ENCODE measurements around the gene SH3RF3.
"Not testable (repeated sequence)": the region's sequence is repeated elsewhere in the genome, so short reads cannot be mapped to it uniquely, and the experiment has no call there.

SH3RF3 gene

DNA sequence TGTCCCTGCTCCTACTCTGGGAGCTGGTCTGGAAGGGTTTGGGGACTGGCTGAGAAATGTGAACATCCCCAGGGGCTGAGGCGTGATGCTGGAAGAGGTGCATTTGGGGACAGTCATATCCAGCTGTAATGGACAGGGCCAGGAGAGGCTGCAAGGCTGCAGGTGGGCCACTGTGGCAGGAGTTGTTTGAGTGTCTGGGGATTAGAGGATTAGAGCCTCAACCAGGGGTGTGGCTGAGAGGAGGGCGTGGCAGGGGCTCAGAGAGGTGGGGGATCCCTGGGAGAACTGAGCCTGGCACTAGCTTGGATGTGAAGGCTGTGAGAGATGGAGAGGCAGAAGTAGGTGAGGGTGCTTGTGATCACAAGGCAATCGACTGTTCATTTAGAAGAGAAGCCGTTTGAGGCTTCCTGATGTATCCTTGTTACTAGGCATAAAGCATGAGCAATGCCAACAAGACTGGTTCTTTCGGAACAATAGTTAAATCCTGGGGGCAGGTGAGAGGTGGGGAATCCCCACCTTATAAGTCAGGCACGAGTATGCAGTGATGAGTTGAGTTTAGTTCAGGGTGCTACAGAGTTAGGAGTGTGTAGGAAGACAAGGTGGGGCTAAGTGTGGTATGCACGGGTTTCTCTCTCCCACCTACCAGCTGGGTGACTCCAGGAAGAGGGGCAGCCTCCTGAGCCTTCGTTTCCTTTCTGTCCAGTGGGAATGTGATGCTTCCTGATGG, 31.9 kb downstream of the SH3RF3 start:
- DNase-seq, result no peak

DNA sequence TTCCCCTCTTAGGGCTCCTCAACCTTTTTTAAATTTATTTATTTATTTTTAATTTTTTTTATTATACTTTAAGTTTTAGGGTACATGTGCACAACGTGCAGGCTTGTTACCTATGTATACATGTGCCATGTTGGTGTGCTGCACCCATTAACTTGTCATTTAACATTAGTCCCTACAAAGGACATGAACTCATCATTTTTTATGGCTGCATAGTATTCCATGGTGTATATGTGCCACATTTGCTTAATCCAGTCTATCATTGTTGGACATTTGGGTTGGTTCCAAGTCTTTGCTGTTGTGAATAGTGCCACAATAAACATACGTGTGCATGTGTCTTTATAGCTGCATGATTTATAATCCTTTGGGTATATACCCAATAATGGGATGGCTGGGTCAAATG, 33.4 kb downstream of the SH3RF3 start:
- not testable (repeated sequence) for DNase-seq

DNA sequence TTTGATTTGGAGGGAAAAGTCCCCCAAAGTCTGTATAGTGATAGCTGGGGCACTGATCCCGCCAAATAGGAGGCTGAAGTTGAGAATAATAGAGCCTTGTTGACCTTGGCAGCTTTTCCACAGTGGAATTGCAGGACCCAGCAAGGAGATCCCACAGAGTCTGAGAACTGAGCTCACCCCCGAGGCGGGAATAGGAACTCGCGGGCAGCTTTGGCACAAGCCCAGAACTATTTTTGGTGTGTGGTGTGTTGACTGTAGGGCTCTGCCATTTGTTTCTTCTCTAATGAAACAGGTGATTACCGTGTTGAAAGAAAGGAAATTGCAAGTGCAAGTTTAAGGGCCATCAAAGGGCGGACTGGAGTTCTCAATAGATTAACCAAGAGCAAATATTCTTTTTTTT, 34.0 kb downstream of the SH3RF3 start:
- DNase-seq, result no peak

DNA sequence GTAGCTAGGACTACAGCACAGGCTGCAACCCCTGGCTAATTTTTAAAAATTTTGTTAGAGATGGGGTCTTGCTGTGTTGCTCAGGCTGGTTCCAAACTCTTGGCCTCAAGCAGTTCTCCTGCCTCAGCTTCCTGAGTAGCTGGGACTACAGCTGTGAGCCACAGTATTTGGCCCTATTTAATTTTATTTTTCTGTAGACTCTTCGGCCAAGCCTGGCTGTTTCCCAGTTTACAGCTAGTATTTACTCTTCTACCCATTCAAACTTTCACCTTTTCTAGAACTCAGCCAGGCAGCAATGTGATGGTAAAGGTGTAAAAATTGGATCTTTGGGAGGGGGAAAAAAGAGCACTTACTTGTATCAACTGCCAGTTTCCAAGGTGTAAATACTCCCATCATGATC, 35.3 kb downstream of the SH3RF3 start:
- DNase-seq, result no peak

DNA sequence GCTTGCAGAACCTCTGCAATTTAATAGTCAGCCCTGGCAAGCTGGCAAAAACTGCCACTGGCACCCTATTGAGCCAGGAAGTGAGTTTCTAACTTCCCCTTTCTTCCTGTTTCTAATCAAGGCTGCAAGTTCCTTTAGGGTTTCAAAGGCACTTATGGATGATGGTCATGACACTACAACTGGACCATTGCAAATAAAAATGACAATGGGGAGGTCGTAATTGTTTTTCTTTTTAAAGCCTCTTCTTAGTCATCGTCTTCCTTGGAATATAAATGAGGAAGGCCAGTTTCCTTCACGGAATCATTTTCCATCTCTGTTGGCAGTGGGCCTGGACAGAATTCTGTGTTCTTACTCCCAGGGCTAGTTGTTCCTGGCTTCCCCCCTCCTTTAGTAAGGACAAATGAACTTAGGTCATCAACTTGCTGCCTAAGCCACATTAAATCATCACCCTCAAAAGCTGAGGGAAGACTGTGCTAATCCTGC, 35.8 kb downstream of the SH3RF3 start:
- DNase-seq, result no peak

DNA sequence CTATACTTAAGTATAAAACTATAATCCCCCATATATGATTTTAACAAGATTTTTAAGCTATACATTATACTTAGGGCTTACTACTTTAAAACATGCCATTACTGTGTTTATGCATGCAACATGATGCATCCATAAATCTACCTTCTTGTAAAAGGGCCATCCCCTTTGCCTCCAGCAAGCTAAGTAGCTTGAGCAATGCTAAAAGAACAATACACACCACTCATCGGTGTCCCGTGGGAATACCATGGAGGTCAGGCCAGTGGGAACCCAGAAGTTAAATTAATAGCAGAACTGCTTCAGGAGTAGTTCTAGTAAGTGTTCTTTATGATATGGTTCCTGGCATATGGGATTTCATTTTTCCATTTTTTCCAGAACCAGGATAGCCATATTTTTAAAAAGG, 37.8 kb downstream of the SH3RF3 start:
- no peak for DNase-seq

DNA sequence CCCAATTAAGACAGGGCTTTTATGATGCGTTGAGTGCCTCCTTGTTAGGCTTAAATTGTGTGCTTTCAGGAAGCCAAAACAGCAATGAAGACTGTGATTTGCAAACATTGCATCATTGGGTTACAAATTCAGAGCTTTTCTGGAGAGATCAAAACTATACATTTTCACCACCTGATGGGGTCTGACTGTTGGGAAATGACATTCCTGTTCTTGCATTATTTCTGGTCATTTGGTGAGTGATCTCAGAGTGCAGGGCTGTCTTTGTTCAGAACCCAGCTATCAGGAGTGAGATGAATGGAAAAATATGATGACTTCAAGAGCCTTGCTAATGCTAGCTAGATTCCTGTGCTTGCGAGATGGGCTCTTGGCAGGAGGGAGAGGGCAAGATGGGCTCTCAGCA, 39.1 kb downstream of the SH3RF3 start:
- DNase-seq, result no peak

DNA sequence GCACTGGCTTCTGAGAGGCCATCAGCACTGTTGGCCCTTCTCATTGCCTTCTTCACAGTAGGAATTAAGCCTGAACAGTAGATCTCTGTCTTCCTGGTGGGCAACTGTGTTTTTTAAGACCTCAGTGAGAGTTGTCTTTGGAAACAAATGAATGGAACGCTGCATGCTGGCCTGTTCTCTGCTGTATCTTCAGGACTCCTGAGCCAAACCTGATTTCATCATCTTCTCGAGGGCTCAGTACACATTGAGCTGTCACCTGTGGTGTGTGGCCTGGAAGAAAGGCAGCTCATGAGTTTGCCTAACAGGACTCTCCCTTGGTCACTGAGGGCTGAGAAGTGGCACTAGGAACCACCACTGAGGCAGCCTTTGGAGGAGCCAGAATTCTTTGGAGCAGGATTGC, 39.7 kb downstream of the SH3RF3 start:
- DNase-seq, result no peak

DNA sequence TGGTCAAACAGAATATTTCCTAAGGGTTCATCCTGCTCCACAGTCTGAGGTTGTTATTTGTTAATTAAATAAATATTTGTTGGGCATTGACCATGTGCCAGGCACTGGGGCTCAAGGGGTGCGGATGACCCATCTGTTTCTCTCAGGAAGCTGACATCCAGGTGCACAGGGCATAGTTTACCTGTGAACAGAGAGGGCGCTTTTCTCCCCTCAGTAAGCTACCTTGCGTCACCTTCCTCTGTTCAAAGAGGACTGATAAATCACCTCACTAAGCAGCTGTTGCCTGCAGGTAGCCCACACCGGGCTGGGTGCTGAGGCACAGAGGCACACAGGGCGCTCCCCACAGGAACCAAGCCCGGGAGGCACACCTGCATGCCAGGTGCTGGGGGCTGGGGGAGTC, 41.6 kb downstream of the SH3RF3 start:
- no peak for DNase-seq

DNA sequence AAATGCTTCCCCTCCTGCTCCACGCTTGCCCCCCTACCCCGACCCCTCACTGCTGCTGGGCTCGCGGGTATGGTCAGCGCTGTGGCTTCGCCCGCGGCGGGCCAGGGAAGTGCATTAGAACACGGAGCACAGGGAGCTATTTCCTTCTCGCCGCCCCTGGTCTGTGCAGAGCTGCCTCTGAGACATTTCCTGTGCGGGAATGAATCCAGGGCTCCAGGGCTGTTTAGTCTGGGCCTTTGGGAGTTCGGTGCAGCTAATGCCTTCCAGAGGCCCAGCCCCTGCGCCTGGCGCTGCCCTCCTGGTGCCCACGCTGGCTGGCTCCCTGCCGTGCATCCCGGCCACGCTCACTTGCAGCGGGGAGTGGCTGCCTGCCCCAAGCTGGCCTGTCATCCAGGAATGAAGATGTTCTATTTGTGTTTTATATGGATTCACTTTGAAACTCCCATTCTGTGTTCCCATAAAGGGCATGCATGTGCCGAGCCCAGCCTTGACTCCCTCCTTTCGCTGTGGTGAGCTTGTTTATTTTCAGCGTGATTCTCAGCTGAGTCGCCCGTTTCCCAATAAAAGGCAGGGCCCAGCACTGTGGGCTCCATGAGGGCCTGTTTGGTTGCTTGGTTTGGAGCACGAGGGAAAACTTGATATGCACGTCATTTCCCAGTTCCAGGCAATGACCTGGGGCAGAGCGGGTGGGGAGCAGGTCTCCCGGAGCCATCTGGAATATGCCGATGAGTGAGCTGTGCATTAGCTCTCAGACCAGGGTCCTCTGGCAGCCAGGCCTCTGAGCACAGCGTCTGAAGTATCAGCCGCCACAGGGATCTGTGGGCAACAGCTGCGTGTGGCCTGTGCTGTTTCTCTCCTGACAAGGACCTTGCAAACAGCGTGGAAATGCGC, 42.7 kb downstream of the SH3RF3 start:
- no peak for DNase-seq

DNA sequence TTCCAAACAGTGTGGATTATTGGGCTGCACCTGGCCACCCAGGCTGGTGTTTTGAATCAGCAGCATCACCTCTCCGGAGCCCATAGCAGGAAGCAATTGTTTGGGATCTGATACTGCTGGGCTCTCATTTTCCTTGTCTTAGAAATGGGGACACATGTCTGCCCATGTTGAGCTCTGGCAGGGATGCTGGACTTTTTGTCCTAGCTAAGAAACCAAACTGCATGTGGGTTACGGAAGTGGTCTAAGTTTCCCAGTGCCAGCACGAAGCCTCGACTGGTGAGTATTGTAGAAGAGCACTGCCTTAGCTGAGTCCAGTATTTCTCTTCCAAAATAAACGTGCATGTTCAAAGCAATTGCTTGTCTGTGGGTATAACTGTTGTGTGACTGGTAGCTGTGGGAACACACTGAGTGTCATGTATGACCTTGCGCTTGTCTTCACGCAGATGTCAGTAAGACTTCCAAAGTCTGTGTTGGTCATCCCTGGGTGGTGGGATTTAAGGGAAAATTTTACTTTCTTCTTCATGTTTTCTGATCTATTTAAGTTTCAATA, 43.6 kb downstream of the SH3RF3 start:
- DNase-seq, result no peak

DNA sequence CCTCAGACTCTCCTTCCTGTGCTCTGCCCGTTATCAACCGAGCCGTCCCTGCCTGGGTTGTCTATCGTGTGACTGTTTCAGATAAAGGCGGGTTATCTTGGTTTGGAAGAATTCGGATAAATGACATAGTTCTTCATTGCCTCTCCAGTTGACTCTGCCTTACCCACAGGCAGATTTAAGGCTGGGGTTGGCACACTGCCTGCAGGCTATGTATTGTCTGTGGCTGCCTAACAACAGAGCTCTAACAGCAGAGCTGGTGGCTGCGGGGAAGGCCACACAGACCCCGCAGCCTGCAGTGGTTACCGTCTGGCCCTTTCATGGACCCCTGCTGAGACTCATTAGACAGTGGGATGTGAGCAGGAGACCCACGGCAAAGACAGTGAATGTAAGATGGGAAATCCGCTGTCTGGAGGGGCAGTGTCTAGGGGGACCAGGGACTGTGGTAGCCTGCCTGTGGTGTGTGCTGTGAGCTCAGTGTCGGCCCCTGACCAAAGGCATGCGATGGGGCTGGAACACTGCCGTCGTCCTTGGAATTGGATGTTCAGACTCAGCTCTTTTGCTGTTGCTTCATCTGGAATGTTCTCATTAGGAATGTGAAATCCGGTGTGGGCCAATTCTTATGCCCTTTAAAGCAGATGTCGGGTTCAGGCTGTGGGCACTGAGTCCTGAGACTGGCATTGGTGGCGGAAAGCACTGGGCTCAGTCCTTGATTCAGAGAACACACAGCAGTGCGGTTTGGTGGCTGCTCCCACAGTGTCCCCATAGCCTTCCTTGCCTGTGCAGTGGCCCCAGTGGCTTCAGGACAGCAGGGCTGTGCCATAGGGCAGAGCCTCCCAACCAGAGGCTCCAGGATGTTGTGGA, 44.5 kb downstream of the SH3RF3 start:
- DNase-seq, result no peak

DNA sequence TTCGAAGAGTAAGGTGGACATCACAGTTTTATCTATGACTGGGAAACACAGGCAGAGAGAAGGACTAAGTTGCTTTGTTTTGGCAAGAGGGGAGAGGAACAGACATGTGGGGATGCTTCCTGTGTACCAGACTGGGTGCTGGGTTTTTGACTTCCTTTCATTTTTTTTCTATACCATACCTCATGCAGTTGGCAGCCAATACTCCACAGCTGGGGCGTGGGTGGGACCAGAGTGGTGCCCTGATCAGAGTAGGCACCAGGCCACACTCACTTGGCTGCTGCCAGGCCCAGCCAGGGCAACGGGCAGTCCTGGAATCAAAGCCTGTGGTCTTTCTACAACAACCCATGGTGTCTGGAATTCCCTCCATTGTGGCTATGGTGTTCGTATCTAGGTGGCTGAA, 45.2 kb downstream of the SH3RF3 start:
- DNase-seq, result no peak

DNA sequence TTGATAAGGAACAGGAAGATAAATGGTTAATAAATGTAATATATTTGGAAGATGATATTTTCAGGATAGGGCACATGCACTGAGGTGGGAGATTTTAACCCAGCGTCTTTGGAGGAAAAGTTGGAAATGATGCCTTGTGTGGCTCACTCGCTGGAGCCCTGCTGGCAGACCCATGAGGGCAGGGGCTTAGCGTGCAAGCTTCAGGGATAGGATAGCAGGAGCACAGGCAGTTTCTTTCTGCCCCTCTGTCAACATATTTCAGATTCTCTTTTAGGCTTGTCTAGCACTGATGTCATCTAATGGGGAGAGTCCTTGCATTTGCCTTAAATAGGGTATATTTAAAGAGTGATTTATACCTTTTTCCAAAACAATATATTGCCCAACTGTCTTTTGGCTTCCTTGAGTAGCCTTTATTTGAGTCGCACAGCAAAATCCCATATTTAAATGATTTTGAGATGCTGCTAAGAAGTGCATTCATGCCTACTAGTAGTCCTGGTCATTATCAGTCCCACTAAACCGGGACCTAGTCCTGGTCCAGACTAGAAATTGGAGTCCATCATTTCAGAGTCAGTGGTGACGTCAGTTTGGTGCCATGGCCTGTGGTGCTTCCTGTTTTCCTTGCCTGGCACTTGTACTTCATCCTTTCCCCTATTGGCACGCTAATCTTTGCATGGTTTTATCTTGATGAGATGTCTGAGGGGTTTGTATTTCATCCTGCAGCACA, 45.8 kb downstream of the SH3RF3 start:
- DNase-seq, result no peak

DNA sequence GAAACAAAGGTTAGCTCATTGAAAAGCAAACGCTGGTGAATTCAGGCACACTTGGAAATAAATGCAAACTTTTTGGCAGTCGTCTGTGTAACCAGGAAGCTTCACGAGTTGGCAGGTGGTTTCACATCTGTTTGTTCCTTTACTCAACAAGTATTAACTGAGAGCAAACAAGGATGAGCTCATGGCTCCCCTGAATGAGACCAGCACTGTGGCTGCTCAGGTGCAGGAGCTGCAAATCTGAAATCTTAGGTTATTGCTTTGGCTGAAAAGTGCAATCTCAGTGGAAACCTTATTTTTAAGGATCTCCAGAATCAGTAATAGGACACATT, 46.3 kb downstream of the SH3RF3 start:
- no peak for DNase-seq

DNA sequence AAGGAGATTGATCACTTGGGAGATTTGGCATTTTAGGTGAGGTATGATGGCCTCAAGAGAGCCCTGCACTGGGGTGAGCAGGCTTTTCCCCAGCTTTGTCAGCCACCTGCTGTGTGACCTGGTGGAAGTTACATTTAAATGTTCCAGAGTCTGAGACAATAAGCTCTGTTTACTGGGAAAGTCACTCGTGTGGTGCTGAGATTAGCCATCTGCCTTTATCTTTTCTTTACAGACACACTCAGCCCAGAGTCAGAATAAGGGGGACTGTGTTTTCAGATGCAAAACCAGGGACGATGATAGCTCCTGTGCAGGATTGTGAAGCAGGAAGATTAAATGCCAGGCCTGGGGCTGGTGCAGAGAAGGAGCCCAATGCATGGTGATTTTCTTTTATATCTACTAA, 47.9 kb downstream of the SH3RF3 start:
- no peak for DNase-seq

DNA sequence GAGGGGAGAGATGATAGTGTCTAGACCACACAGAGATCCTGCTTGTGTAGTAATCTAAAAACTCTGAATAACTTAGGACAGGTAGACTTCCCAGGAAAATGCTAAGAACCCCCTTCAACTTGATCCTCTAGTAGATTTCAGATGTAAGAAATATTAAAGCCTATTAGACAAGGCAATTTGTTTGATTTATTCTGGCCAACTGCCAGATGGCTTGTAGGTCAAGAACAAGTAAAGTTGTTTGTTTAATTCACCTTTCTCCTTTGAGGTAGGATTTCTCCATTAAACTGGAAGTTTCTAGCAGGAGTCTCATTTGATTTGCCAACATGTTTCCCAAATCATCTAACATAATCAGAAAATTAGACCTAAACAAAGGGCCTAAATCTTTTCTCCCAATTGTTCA, 48.6 kb downstream of the SH3RF3 start:
- no peak for DNase-seq

DNA sequence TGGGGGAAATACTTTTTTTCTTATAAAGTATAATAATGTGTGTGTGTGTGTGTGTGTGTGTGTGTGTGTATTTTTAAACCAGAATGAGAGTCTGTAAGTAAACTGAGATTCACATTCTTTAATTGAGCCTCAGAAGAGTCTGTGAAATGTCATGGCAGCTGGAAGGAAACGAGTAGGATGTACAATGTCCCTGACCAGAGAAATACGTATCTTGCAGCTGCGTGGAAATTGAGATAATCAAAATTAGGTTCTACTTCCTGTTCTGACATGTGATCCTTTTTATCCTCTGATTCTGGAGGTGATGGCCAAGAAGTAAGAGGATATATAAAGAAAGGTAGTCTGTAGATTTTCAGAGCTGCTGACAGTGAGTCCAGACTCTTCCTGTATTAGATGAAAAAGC, 50.0 kb downstream of the SH3RF3 start:
- DNase-seq, result no peak

DNA sequence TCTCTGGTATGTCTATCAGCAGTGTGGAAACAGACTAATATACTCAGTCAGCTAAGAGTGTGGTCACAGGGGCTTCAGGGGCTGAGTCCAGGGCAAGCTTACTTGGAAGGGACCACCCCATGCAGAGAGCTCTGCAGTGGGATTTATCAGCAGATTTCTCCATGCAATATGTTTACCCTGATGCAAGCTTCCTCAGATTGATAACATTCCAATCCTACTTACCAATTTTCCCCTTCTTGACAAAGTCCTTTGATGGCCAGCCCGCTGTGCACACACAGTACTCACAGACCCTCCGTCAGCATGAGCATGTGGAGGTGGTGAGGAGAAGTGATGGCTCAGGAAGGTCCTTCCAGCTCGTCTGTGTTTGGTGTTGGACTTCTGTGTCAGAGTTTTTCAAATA, 51.8 kb downstream of the SH3RF3 start:
- DNase-seq, result no peak

DNA sequence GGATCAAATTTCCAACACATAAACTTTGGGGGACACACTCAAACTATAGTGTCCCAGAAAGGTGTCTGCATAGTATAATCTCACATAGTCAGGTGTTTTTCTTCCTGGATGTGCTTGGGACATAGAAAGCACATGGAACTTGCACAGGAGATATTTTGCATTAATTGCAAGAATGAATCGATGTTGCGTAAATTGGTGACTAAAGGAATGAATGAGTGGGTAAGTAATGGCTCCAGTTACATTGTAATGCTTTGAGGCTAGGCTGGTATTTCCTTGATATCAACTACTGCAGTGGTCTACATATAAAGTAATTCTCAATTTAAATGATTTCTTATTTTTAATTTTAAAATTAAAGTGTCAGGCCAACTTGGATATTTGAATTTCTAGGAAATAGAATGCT, 53.4 kb downstream of the SH3RF3 start:
- DNase-seq, result no peak

DNA sequence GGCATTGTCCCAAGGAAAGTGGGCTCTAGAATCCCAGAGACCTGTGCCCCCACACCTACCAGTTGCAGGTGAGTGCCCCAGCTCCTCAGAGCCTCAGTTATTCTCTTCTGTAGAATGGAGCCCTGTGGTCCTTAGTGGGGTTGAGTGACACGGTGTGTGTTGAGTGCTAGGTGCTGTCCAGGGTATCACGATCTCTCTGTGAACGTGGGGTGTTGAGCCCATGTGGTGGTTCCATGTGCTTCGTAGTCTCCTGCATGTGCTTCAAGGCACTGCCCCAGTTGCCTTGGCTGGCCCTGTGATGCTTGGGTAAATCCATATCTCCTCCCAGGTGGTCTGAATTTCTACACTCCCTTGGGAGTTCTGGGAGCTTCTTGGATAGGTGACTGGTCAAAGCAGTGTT, 54.9 kb downstream of the SH3RF3 start:
- no peak for DNase-seq

DNA sequence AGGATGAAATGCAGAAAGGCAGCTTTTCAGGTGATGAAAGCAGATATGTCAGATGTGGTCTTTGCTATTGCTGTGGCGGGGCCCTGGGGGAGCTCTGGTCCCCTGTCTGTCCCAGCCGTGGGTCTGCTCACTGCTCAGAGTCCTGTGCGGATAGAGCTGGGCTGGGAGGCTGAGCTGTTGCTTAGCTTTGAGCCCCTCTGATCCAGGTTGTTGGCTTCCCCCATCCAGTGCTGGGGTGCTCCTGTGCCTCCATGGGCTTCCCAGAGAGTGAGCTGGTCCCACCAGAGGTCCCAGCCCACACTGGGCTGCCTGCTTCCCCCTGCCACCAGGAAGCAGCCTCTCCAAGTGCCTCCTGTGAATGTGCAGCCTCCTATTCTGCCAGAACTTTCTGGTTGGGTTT, 55.4 kb downstream of the SH3RF3 start:
- DNase-seq, result no peak

DNA sequence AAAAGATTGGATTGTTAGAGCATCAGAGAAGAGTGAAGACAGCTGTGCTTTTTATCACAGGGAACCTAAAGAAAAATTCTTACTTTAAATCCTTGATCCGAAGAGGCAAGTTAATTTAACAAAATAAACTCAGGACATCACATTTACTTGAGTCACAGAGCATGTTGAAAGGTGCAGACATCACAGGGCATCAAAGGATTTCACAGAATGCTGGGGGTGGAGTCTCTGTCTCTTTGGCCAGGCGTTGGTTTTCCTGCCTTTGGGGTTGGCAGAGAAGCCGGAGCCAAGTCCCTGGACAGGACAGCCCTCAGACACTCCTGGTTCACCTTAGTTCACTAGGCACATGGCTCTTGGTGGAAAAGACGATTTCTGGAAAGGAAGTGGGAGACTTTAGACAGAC, 56.3 kb downstream of the SH3RF3 start:
- DNase-seq, result no peak

Measured in activated CD4-positive, alpha-beta T cell treated with anti-CD3 and anti-CD28 coated beads, Interleukin-2, amount 50 U/mL, for 1 hour (primary cell).